Right hindlimb (tissue), 1 donor: ENCODE measurements around the gene NEMP2.
A peak's percentile ranks its signal among the peaks of the same experiment; 100 is the strongest.
"Not testable (repeated sequence)": the region's sequence is repeated elsewhere in the genome, so short reads cannot be mapped to it uniquely, and the experiment has no call there.

Experiments
- DNase-seq: peaks from one replicate; pipeline ENCODE4 v3.0.0-alpha.2; 2018

NEMP2 gene

DNA sequence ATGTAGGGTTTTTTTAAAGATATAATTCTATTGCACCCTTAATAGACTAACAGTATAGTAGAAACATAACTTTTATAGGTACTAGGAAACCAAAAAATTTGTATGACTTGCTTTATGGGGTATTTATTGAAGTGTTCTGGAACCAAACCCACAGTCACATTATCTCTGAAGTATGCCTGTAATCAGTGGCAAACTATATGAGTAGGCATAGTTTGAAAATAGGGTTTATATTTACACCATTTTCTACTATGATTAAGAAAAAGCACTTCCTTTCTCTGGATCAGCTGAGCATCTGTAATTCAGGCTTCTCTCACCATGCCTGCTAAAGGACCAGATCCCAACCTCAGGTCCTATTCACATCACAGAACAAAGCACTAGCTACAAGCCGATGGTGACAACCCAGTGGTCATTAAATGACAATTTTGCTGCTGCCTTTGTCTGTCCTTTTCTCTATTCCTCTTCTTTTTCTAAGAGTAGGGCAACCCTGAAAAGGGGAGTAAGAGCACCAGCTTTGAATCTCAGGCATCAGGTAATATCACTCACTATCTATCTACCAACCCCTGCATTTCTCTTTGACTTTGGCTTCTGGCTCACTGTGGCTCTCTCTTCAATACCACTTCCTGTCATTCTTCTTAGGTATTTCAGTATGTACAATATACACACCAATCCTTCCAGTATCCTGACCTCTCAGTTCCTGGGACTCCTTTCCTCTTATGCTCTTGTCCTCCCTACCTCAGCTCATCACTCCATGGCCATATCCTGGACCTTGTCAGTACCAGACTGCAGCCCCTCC lies 14.4 kb downstream of the NEMP2 start:
- no peak for DNase-seq

DNA sequence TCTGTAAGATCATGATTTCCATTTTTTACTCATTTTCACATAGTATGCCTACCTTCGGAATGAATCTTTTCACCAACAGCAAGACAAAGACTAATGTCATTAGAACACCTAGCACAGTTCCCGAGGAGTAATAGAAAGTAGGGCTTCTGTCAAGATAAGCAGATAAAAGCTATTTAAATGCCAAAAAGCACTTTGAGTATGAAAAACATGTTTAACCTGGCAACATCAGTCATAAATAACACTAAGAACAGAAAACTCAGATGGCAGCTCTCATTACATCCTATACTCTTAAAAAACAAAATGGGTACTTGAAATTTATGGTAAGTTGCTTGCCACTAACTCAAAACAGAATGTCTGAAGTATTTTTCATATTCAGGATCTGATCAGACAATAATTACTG lies 17.1 kb downstream of the NEMP2 start:
- no peak for DNase-seq

DNA sequence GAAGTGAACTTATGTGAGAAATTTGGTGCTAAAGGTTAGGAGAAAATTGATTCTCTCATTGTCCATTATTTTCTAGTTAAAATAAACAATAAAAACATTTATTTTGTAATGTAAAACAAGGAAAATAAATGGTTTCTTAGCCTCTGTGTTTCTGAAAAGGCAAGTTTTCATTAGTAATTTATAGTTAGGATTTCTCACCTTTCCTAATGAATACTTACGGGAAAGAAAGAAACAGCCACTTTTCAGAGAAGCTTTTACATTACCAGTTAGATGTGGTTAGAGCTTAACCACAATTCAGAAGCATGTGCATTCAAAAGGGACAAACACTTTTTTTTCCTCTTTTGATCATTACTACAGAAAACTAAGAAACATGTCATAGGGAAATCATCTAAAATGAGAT lies 18.8 kb downstream of the NEMP2 start:
- DNase-seq = no peak

DNA sequence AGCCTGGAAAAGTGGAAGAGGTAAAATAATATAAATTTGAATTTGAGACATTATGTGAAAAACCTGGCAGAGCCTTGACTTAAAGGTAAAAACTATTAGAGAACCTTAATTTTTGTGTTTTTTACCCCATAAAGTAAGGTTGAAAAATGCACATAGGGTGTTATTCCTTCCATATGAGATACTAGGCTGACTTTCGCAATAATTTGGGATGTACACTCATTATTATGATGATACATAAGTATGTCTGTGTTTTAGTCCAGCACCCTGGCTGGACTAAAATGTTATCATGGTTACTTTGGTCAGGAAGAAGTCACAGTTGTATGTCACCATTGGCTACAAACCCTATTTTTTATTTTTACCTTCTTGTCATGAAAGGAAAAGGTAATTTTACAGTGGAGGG lies 19.8 kb downstream of the NEMP2 start:
- no peak for DNase-seq

DNA sequence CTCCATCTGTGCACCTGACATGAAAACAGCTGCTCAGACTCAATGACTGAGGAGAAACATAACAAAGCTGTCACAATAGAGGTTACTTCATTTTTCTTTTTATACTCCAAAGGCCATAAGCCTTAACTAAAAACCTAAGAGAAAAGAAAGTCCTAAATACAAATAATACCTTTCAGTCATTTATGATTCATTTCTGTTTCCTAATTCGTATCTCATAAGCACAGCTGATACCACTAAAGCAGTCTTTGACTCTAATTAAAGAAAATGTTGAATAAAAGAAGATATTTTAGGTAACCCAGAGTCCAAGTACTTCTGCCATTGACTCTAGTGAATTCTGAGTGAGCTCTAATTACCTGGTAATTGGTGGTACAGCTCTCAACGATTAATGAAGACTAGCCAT lies 20.6 kb downstream of the NEMP2 start:
- DNase-seq = no peak

DNA sequence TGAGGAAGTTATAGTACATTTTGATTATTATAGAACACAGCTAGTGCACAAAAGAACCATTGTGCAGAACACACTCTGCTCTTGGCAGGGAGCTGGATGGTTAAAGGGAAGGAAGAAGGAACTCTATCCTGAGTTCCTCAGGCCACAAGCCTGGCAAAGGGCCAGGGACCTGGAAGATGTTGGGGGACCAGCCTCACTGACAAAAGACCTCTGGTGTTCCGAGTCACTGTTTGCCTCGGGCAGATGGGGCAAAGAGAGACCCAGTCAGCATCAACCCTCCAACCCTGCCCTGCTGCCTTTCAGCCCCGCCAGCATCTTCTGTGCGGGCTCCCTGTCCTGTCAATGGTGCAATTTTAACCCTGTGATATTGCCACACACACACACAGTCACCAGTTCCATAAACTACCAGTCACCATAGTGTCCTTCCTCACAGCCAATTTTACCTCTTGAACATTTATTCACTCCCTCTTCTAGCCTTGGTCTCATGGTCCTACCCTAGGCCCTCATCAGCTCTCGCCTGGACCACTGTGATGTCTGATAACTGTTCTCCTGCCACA lies 21.9 kb downstream of the NEMP2 start:
- no peak for DNase-seq

DNA sequence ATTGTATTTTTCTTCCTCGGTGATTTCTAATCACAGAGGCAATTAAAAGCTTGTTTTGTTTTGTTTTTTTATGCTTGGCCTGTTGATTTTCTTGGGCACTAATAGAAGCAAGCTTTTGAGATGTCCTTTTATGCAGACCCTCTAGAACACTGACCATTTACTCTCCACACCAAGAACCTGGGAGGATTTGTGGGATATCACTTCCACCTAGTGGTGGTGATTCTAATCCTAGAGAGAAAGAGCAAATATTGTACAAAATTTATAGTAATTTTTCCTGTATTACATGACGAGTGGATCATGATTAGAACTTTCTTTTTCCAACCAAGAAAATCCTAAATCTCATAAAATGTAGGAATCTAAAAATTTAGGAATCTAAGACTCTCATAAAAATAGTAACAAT lies 23.4 kb downstream of the NEMP2 start:
- DNase-seq = no peak

DNA sequence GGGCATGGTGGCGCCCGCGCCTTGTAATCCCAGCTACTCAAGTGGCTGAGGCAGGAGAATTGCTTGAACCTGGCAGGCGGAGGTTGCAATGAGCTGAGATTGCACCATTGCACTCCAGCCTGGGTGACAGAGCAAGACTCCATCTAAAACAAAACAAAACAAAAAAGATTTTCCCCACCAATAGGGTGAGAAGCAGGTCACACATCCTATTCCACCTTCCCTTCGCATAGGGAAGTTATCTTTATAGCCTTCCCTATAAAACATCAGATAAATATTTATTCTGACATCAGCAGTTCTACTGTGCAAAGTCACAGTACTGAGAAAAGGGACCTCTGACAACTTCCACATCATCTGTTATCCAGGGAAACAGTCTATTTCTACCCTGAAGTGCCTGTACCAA lies 24.6 kb downstream of the NEMP2 start:
- not testable (repeated sequence) for DNase-seq

DNA sequence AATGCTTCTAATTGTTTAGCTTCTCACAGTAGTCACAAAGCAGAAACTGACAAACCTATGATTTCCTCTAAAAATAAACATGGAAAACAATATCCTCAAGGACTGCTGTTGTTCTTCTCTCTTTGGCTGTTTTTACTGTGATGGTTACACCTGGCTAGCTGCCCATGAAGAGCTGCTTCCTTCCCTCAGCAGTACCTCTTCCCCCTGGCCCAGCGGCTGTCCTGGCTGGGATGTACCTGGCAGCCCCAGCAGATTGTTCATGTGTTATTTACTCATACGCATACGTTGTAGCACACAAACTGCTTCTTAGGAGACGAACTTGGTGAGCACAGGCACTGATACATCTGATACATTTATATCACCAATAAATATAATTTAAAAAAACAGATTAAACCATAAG lies 27.4 kb downstream of the NEMP2 start:
- DNase-seq = peak; percentile 63

DNA sequence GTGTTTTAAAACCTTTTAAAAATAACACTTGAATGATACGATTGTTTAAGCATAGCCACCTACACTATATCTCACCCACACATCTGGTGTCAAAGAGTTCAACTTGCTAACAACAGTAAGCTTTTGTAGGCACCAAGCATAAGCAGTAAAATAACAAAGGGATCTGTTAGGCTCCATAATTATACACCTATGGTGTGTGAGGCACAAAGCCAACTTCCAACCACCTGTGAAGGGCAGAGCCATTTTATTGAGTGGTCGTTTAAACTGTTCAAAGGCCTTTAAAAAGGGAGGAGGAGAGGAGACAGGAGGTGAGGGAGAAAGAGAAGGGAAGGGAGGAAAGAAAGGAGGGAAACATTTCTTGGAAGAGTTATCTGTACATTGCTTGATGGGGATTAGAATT lies 27.9 kb downstream of the NEMP2 start:
- DNase-seq = no peak

DNA sequence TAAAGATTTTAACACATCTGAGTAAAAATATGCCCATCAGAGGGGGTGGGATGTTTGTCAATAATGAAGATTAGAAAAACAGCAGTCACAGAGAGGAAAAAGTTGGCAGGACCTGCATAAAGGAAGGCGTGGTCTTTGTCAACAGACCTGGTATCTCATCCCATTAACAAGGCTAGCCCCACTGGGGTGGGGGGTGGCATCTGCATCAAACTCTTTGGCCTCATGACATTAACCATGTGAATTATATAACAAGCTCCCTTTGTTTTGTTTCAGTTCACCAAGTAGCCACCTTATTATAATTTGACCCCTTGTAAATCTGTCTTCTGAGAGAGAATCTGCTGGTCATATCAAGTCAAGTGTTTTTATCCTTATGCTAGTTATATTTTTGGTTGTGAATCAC lies 28.8 kb downstream of the NEMP2 start:
- DNase-seq = no peak

DNA sequence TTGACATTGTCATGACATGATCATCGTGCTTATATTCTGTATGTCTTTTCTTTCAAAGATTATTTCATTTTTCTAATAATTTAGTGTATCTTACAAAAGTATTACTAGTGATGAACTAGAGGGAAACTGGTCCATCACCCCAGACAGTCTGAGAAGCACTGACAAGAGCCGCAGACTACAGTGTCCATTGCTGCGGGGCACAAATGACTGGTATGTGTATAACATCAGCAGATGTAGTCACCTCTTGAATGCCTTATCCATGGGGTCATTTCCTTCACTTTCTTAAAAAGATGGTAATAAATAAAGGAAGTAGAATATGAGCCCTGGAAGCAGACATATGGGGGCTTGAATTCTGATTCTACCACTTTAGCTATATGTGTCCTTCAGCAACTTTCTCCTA lies 29.6 kb downstream of the NEMP2 start:
- no peak for DNase-seq

DNA sequence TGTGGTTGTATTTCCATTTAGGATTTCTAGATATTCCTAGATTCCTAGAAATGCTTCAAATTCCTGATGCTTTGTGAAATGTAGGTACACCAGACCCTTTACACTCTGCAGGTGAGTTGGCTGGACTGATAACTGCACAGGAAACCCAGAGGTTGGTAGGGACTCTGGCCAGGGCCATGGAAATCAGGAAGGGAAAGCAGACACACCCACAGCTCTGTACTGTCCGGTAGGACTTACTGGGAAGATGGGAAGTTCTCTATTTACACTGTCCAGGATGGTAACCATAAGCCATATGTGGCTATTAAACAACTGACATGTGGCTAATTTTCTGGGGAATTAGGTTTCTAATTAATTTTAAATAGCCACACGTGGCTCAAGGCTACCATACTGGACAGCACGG lies 31.4 kb downstream of the NEMP2 start:
- DNase-seq = no peak

DNA sequence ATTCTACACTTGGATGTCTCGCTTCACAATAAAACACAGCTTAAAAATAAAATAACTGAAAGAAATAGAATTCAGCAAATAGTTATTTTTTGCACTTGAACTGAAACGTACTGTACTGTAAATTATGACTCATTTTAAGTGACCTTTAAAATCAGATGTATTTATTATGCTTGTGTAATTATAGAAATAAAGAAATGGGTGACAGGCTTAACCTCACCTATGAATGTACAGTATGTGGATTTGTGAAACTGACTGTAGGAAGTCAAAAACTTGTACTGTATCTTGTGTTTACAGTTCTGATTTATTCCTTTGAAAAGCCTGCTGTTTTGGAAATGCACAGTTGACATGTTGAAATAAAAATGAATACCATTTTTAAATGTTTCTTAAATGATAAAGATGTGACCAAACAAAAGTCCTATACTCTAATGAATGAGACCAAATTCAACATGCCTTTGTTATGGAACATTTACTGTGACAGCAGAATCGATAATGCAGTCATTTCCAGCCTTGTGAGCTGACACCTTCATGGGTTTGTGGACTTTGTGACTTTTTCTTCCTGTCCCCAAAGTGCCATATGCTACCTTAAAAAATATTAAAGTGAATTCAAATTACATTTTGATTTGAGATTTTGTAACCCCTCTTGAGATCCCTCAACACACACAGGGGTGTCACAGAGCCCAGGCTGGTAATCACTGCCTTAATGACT lies 32.7 kb downstream of the NEMP2 start:
- no peak for DNase-seq

DNA sequence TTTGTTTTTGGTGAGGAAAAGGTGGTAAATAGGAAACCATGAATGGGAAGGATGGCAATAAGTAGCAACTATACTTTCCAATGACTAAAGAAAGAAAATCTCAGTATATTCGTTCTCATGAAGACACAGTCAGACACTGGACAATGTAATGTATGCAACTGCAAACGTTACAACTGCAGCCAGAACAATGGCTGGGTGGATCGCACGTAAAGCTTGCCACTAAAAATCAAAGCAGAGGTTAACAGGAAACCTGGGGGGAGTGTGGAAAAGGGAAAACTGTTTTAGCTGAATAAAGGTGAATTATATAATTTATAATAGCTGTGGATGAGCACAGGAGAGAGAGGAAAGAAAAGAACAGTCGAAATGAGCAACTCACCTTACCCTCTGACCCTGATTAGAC lies 33.3 kb downstream of the NEMP2 start:
- no peak for DNase-seq

DNA sequence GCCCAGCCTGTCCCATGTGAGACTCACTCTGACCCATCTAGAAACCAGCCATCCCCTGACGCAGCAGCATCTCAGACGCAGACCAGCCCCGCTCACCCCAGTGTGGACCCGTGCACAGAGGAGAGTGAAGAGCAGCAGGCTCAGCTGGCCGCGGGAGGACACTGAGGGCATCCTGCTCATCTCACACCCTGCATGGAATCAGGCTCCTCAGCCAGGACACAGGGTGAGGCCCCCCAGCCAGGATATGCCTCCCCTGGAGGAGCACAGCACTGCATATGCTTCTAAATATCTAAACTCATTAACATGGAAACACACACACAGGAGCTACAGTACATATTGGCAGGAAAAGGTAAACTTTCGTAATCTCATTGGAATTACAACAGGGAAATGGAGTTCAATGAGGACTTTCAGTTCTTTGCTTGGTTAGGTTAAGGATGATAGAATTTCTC lies 34.4 kb downstream of the NEMP2 start:
- no peak for DNase-seq

DNA sequence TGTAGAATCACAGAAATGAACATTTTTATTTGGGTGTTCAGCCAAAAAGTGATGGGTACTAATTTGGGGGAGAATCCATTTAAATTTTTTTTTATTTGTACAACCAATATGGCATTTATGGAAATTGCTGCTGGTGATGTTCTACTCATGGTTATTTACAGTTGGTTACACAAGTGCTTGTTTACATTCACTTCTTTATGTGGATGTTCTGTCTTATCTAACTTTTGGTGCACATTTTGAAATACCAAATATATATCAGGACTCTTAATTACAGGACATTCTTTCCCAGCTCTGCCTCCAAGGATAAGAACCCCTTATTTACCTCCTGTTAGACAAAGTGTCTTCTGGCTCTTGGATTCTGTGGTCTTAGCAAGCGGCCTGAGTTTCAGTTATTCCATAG lies 35.2 kb downstream of the NEMP2 start:
- DNase-seq = no peak

DNA sequence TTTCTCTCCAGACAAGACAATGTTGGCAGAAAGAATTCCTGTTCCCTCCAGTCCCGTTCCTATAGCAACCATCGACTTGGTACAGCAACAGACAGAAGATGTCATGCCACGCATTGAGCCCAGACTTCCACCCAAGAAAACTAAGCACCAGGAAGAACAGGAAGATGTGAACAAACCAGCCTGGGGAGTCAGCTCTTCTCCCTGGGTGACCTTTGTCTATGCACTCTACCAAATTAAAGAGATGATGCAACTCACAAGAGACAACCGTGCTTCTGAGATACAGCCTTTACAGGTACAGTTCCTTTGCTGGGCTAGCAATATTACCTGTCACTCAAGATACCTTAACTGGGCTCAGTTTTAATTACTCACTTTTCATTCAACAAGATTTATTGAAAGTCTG lies 37.1 kb downstream of the NEMP2 start:
- DNase-seq = no peak

DNA sequence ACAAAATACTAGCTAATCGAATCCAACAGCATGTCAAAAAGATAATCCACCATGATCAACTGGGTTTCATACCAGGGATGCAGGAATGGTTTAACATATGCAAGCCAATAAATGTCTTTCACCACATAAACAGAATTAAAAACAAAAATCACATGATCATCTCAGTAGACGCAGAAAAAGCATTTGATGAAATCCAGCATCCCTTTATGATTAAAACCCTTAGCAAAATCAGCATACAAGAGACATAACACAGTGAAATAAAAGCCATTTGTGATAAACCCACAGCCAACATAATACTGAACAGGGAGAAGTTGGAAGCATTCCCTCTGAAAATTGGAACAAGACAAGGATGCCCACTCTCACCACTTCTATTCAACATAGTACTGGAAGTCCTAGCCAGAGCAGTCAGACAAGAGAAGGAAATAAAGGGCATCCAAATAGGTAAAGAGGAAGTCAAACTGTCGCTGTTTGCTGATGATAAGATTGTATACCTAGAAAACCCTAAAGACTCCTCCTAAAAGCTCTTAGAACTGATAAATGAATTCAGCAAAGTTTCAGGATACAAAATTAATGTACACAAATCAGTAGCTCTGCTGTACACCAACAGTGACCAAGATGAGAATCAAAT lies 39.8 kb downstream of the NEMP2 start:
- DNase-seq = not testable (repeated sequence)

DNA sequence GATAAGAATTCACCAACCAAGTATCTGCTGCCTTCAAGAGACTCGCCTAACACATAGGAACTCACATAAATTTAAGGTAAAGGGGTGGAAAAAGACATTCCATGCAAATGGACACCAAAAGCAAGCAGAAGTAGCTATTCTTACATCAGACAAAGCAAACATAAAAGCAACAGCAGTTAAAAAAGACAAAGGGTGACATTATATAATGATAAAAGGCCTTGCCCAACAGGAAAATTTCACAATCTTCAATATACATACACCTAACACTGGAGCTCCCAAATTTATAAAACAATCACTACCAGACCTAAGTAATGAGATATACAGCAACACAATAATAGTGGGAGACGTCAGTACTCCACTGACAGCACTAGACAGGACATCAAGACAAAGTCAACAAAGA lies 41.4 kb downstream of the NEMP2 start:
- DNase-seq = no peak

DNA sequence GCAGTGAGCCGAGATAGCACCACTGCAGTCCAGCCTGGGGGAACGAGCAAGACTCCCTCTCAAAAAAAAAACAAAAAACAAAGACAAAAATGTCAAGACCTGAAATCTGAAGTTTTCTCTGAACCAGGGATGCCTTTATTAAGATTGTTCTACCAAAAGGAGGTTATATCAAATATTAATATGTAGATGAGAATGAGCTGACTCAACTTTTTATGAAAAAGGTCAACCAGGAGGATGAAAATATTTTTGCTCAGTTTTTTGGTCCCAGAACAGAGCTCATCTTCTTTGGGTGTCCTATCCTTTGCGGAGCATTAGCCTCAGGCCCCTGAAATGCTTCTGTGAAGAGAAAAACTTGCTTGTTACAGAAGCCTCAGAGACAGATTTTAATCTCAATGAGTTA lies 44.0 kb downstream of the NEMP2 start:
- DNase-seq = no peak

DNA sequence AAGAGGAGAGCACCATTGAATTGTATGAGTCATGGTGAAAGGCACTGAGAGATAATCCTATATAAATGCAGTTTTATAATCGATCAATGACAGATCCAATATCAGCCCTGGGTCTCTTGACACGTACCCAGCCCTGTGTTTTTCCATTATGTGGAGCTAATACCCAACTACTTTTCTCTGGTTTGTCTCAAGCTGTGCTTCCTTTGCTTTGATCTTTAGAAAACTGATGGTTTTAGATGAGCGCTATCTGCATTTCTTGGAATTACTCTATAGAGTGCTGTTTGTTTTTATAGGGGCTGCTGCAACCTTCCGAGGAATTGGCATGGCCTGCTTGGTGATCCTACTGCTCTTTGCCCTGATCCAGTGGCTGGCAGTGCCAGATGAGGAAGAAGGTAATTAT lies 45.0 kb downstream of the NEMP2 start:
- DNase-seq = no peak

DNA sequence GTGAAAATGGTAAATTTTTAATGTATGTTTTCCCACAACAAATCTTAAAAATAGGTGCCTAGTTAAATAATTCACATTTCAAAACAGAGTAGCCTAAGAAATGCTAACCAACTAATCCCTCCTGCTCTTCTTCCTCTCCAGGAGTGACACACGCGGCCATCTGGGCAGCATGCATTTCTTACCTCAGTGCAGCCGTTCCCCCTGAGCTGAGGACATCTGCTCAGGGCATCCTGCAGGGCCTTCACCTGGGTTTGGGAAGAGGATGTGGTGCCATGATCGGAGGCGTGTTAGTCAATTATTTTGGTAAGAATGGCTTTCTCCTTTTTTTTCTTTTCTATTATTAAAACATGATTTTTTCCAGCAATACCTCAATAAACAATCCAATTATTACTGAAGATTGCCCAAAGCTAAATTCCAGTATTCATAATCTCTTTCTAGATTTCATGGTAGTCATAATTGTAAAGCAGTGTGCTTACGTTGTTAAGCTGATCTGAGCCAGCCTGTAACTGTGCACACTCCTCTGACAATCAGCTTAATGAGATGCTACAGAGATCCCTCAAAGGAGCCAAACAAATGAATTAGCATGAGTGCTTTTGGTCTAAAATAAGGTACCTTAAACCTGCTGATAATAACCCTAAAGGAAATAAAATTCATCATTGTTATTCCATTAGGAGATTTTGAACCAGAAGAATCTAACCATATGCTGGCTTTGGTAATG lies 45.8 kb downstream of the NEMP2 start:
- DNase-seq = no peak
